Nephron progenitor cell (in vitro differentiated cells): ENCODE results near the gene MDGA2.

ENCODE experiments used
- DNase-seq: peaks from one replicate; pipeline ENCODE4 v3.0.0; 2021
- H3K27ac Mint-ChIP-seq: 2 replicates; pipeline ENCODE4 v1.8.0; 2021; ENCODE audit warnings: mild to moderate bottlenecking, moderate library complexity, mixed read lengths
- H3K27me3 Mint-ChIP-seq: 2 replicates; pipeline ENCODE4 v1.8.0; 2021; ENCODE audit warnings: mild to moderate bottlenecking, low read depth, mixed read lengths; ENCODE audit not compliant: poor library complexity
- H3K36me3 Mint-ChIP-seq: 2 replicates; pipeline ENCODE4 v1.8.0; 2021; ENCODE audit warnings: low read depth, mixed read lengths
- H3K4me1 Mint-ChIP-seq: 2 replicates; pipeline ENCODE4 v1.8.0; 2021; ENCODE audit warnings: mixed read lengths
- H3K4me3 Mint-ChIP-seq: 2 replicates; pipeline ENCODE4 v1.8.0; 2021; ENCODE audit warnings: mild to moderate bottlenecking, moderate library complexity, mixed read lengths
- H3K9me3 Mint-ChIP-seq: 2 replicates; pipeline ENCODE4 v1.8.0; 2021; ENCODE audit warnings: mild to moderate bottlenecking, moderate library complexity, mixed read lengths
- CTCF ChIP-seq: fragments of 200-600 bp; sonication (generic); IDR thresholded peaks from 2 replicates; pipeline ENCODE4 v1.5.0; 2021; ENCODE audit warnings: antibody characterized with exemption

MDGA2 gene

GRCh38 chr14:47485421-47485820, 190.0 kb downstream of the MDGA2 start:
- H3K4me1 Mint-ChIP-seq: no peaks in the 10 kb centered on the region
- H3K36me3 Mint-ChIP-seq: no peaks in the 10 kb centered on the region
- H3K9me3 Mint-ChIP-seq: peaks cover 7% of the 10 kb centered on the region
- H3K27ac Mint-ChIP-seq: no peak overlapping the region
- no peak overlapping the region for H3K4me3 Mint-ChIP-seq
- no peak for DNase-seq
- TF ChIP-seq CTCF: no peak
- H3K27me3 Mint-ChIP-seq: peaks cover 3% of the 10 kb centered on the region

- Mint-ChIP-seq H3K27me3 (peaks cover 3% of the 10 kb centered on the region), H3K4me1 (no peaks in the 10 kb centered on the region), H3K36me3 (no peaks in the 10 kb centered on the region), H3K4me3 (no peak overlapping the region), H3K27ac (no peak overlapping the region), H3K9me3 (peaks cover 7% of the 10 kb centered on the region)
- TF ChIP-seq CTCF: no peak
- DNase-seq: no peak
Measured at GRCh38 chr14:47483449-47483848, 192.0 kb downstream of the MDGA2 start.

GRCh38 chr14:47471075-47471474, 204.3 kb downstream of the MDGA2 start:
- no peaks in the 10 kb centered on the region for H3K9me3 Mint-ChIP-seq
- TF ChIP-seq CTCF: no peak
- no peak for DNase-seq
- peaks cover 5% of the 10 kb centered on the region for H3K4me1 Mint-ChIP-seq
- H3K27ac Mint-ChIP-seq: no peak overlapping the region
- no peak overlapping the region for H3K4me3 Mint-ChIP-seq
- no peaks in the 10 kb centered on the region for H3K27me3 Mint-ChIP-seq
- no peaks in the 10 kb centered on the region for H3K36me3 Mint-ChIP-seq

- Mint-ChIP-seq H3K4me1 (peaks cover 5% of the 10 kb centered on the region), H3K36me3 (no peaks in the 10 kb centered on the region)
Measured at GRCh38 chr14:47466916-47467315, 208.5 kb downstream of the MDGA2 start.

GRCh38 chr14:47454025-47454424, 221.4 kb downstream of the MDGA2 start:
- no peak overlapping the region for H3K4me3 Mint-ChIP-seq
- no peaks in the 10 kb centered on the region for H3K4me1 Mint-ChIP-seq
- H3K36me3 Mint-ChIP-seq: no peaks in the 10 kb centered on the region
- H3K9me3 Mint-ChIP-seq: no peaks in the 10 kb centered on the region
- no peak overlapping the region for H3K27ac Mint-ChIP-seq
- DNase-seq: no peak
- no peak for TF ChIP-seq CTCF
- peaks cover 3% of the 10 kb centered on the region for H3K27me3 Mint-ChIP-seq

More at GRCh38 chr14:47466916-47467315, 208.5 kb downstream of the MDGA2 start:
- Mint-ChIP-seq H3K4me3 (no peak overlapping the region), H3K9me3 (no peaks in the 10 kb centered on the region), H3K27me3 (no peaks in the 10 kb centered on the region), H3K27ac (no peak overlapping the region)
- DNase-seq: no peak
- TF ChIP-seq CTCF: no peak

- no peak for TF ChIP-seq CTCF
- Mint-ChIP-seq H3K9me3 (no peaks in the 10 kb centered on the region), H3K27ac (no peak overlapping the region), H3K4me3 (no peak overlapping the region), H3K36me3 (no peaks in the 10 kb centered on the region), H3K4me1 (no peaks in the 10 kb centered on the region), H3K27me3 (no peaks in the 10 kb centered on the region)
- no peak for DNase-seq
Measured at GRCh38 chr14:47447076-47447475, 228.3 kb downstream of the MDGA2 start.
